ENCODE data around the gene REV1. TPM values are rescaled to one million over a fixed set of nuclear protein-coding genes. Genes with fewer than 3 reads are reported as not detected.

Gene REV1
- total RNA-seq, 1 experiment from 2014 or later: 34.3 TPM

GRCh38 chr2:99477054-99477453 lies 12.8 kb downstream of the REV1 start:
- BruUV-seq (replicated peaks): no TSS peak
- intact Hi-C loops (cut with micrococcal nuclease): no loop called here
- no peak overlapping the region for H2AFZ ChIP-seq (ENCODE audit: low read depth, low read length, poor library complexity, severe bottlenecking)
- no peak overlapping the region for H3K4me2 ChIP-seq (ENCODE audit: low read length)
- H3K4me1 ChIP-seq (ENCODE audit: control insufficient read depth in 1 of 2, insufficient read depth in 2 of 2, low read length in 2 of 2): peaks cover 0 to 22% of the 10 kb centered on the region in 2 experiments; a peak in 2 of 4 replicates
- ChIA-PET CTCF (no interaction called here), RAD21 (ENCODE audit: low non-redundant PET in 1 of 2, low total read pairs in 2 of 2, uncharacterized antibody in 2 of 2, unreplicated experiment in 2 of 2) (no interaction called here), POLR2A (no interaction called here)
- H3K36me3 ChIP-seq (ENCODE audit: control insufficient read depth in 1 of 2, insufficient read depth in 2 of 2, low read length in 2 of 2): no peaks in the 10 kb centered on the region
- no peak overlapping the region for H3K9ac ChIP-seq (ENCODE audit: low read length)
- peaks cover 100% of the 10 kb centered on the region for H3K79me2 ChIP-seq (ENCODE audit: insufficient read depth, low read length)
- no peak overlapping the region for H3K27ac ChIP-seq (ENCODE audit: low read depth, low read length)
- H3K27me3 ChIP-seq (ENCODE audit: insufficient read depth, low read length): no peaks in the 10 kb centered on the region
- ATAC-seq (no peak), DNase-seq (ENCODE audit: low read depth, low spot score) (no peak)
- H3K9me2 ChIP-seq (ENCODE audit: insufficient read depth): no peaks in the 10 kb centered on the region
- no peaks in the 10 kb centered on the region for H3K9me3 ChIP-seq (ENCODE audit: control insufficient read depth in 1 of 2, insufficient read depth in 1 of 2, low read depth in 1 of 2, low read length in 2 of 2)
- no peak overlapping the region for H3K4me3 ChIP-seq (replicated peaks in 1 of 2; ENCODE audit: low read depth in 1 of 2, low read length in 2 of 2)
- H4K20me1 ChIP-seq (ENCODE audit: insufficient read depth): peaks cover 8% of the 10 kb centered on the region; the same call in 1 of the 2 replicates
- TF ChIP-seq ATF3 (IDR thresholded peaks at IDR 0.05): no peak
- TF ChIP-seq EZH2phosphoT487 (IDR thresholded peaks at IDR 0.05; ENCODE audit: borderline replicate concordance): no peak
- TF ChIP-seq JUND (IDR thresholded peaks at IDR 0.05): no peak
- no peak for TF ChIP-seq TCF7L2 (IDR thresholded peaks at IDR 0.05; ENCODE audit: borderline replicate concordance, extremely low read depth, insufficient read depth, insufficient read length)
- TF ChIP-seq REST (IDR thresholded peaks at IDR 0.05; ENCODE audit: low read depth): no peak
- no peak for TF ChIP-seq POLR2A (IDR thresholded peaks at IDR 0.05; ENCODE audit: borderline replicate concordance, extremely low read depth, insufficient read depth, insufficient read length)
- no peak for TF ChIP-seq CBX3 (IDR thresholded peaks at IDR 0.05; ENCODE audit: low read depth)
- no peak for TF ChIP-seq EZH2 (IDR thresholded peaks at IDR 0.05)
- TF ChIP-seq YY1 (IDR thresholded peaks at IDR 0.05; ENCODE audit: extremely low read depth, insufficient replicate concordance, low read depth, low read length): no peak
- no peak for TF ChIP-seq EGR1 (IDR thresholded peaks at IDR 0.05; ENCODE audit: low read depth)
- no peak for TF ChIP-seq SP1 (IDR thresholded peaks at IDR 0.05; ENCODE audit: low read depth)
- no peak for TF ChIP-seq CTCF (IDR thresholded peaks at IDR 0.05 in 2 of 3, conservative IDR thresholded peaks at IDR 0.05 in 1 of 3; ENCODE audit: borderline replicate concordance in 1 of 3, insufficient read depth in 1 of 3, low read depth in 2 of 3, low read length in 2 of 3)
- no peak for TF ChIP-seq ZFX (IDR thresholded peaks at IDR 0.05)
- no peak for TF ChIP-seq ZBTB33 (IDR thresholded peaks at IDR 0.05; ENCODE audit: extremely low read depth, insufficient replicate concordance, low read length)
- TF ChIP-seq SRF (IDR thresholded peaks at IDR 0.05; ENCODE audit: low read depth): no peak
